H1 (cell line): ENCODE data around the gene MAGI2. TPM values are rescaled to one million over a fixed set of nuclear protein-coding genes. Genes with fewer than 3 reads are reported as not detected.

Source experiments
- BACH1 ChIP-seq: IDR thresholded peaks from 2 replicates; pipeline ENCODE4 v1.6.1; 2012; ENCODE audit warnings: low read length, improper control_type of control experiment
- BRCA1 ChIP-seq: IDR thresholded peaks from 2 replicates; pipeline ENCODE4 v1.6.1; 2012; ENCODE audit warnings: low read depth, low read length, improper control_type of control experiment
- CEBPB ChIP-seq: IDR thresholded peaks from 2 replicates; pipeline ENCODE4 v1.6.1; 2012; ENCODE audit warnings: low read depth, low read length
- CHD1 ChIP-seq: IDR thresholded peaks from 2 replicates; pipeline ENCODE4 v1.6.1; 2012; ENCODE audit warnings: low read depth, low read length, improper control_type of control experiment
- CHD7 ChIP-seq: fragments of 300-600 bp; sonication (generic); IDR thresholded peaks from 2 replicates; pipeline ENCODE4 v1.7.1; 2012; ENCODE audit warnings: low read length, moderate library complexity, mild to moderate bottlenecking, inconsistent platforms; ENCODE audit not compliant: insufficient replicate concordance
- GABPA ChIP-seq: IDR thresholded peaks from 2 replicates; pipeline ENCODE4 v1.6.1; 2011; ENCODE audit warnings: mild to moderate bottlenecking, low read length, moderate library complexity, borderline replicate concordance; ENCODE audit not compliant: insufficient read depth
- PHF8 ChIP-seq: fragments of 200-600 bp; sonication (generic); conservative IDR thresholded peaks from 2 replicates; pipeline ENCODE4 v1.7.1; 2012; ENCODE audit warnings: low read depth, mild to moderate bottlenecking, inconsistent platforms, low read length, moderate library complexity
- POLR2A ChIP-seq, 2 experiments: IDR thresholded peaks; 1 replicate in 1 of 2; 2 replicates in 1 of 2; pipeline ENCODE4 v1.6.1; 2011; ENCODE audit warnings: low read depth in 2 of 2, low read length in 2 of 2, mild to moderate bottlenecking in 2 of 2; ENCODE audit errors: control extremely low read depth in 1 of 2
- POU5F1 ChIP-seq: IDR thresholded peaks from 2 replicates; pipeline ENCODE4 v1.6.1; 2011; ENCODE audit warnings: low read depth, mild to moderate bottlenecking, low read length, moderate library complexity
- SIX5 ChIP-seq: IDR thresholded peaks from 2 replicates; pipeline ENCODE4 v1.6.1; 2011; ENCODE audit warnings: mild to moderate bottlenecking, low read depth, low read length
- TCF12 ChIP-seq: IDR thresholded peaks from 2 replicates; pipeline ENCODE4 v1.6.1; 2011; ENCODE audit warnings: low read depth, mild to moderate bottlenecking, low read length
- TEAD4 ChIP-seq: IDR thresholded peaks from 2 replicates; pipeline ENCODE4 v1.6.1; 2012; ENCODE audit warnings: low read depth, low read length, inconsistent platforms, mixed read lengths
- YY1 ChIP-seq: IDR thresholded peaks from 2 replicates; pipeline ENCODE4 v1.6.1; 2011; ENCODE audit warnings: low read depth, mild to moderate bottlenecking, low read length
- polyA plus RNA-seq, 7 experiments: library from polyadenylated mRNA; depleted of rRNA in 3 of 7; stranded (reverse) in 5 of 7; unstranded in 2 of 7; fragments of >200 nt in 5 of 7; fragments of 200-250 nt in 2 of 7; gene quantifications; 1 replicate in 5 of 7; 2 replicates in 1 of 7; 4 replicates in 1 of 7; pipeline versions ENCODE4 v1.2.1 to v1.2.3, GENCODE V29; 2011 to 2013; ENCODE audit warnings: missing spikeins in 2 of 7, mixed read lengths in 2 of 7
- total RNA-seq: library from RNA; stranded (reverse); fragmentation: NEBNext Ultra II Directional; extraction: Animal tissue kit (Norgen Biotek cat#: 25700); gene quantifications from 2 replicates; pipeline ENCODE4 v1.2.1, GENCODE V29; 2021

Gene MAGI2
- total and polyA plus RNA-seq, 2 of the 8 experiments (the other 6 are each of a cell fraction or from before 2014, with no cell fraction given): 6.0 to 27.3 TPM

DNA sequence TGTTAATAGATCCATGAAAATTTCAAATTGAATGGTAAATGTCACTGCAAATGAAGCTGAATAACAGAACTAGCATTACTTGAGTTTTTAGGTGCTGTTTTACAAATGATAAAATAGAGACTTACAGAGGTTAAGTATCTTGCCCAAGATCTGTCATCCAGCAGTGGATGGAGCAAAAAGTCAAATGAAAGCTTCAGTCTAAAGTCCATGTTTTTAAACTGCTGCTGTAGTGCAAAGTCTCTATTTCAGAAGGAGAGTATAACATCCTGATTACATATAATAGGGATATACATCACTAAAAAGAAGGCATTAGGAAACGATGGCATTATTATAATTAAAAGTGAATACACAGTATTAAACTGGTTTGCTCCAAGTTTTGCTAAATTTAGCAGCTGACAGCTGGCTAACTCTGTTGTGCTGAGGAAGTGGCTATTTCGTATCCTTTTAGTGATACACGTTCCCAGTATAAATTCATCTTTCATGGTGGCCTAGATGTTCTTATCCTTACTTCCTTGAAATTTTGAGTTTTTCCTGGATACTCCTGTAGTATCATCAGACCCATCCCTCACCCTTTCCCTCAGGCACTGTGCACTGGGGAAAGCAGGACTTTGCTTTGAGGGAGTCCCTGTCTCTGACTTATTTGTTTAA, 603.2 kb downstream of the MAGI2 start (continued):
- TF ChIP-seq CHD7 (no peak), PHF8 (no peak), TCF12 (no peak), TEAD4 (no peak), YY1 (no peak), POU5F1 (no peak), GABPA (no peak), BRCA1 (no peak), POLR2A (IDR thresholded peaks at IDR 0.05; ENCODE audit: control extremely low read depth in 1 of 2, low read depth in 2 of 2, low read length in 2 of 2) (no peak), CHD1 (no peak), BACH1 (no peak), CEBPB (no peak), SIX5 (no peak)
- TF ChIP-seq, all 59 proteins: peak for 0
